GM12878 (cell line): Measurements from ENCODE around the gene SRRM2. TPM values are rescaled to one million over a fixed set of nuclear protein-coding genes. Genes with fewer than 3 reads are reported as not detected.

Experiments
- ATAC-seq: fragments of 200-7000 bp; cut with Tn5 transposase; 3 replicates; pipeline ENCODE4 v1.9.1; 2020; ENCODE audit warnings: mild to moderate bottlenecking, moderate library complexity
- BruUV-seq: library from RNA; stranded (reverse); fragments of 400-500 nt; replicated peaks from 2 replicates; lab custom pipeline; 2021; lab: Mats Ljungman, UMichigan
- CTCF ChIA-PET: fragments of 300-600 bp; sonication (Branson Sonifier 250); formaldehyde crosslinking; extraction: SDS; loops from one replicate; lab custom pipeline; 2021; ENCODE audit warnings: inconsistent platforms; lab: Yijun Ruan, JAX
- POLR2A ChIA-PET: fragments of 350-600 bp; formaldehyde crosslinking; extraction: SDS; loops from one replicate; lab custom pipeline; 2021; ENCODE audit warnings: inconsistent platforms; lab: Charles Lee
- RAD21 ChIA-PET: fragments of 300-600 bp; sonication (Branson Sonifier 250); formaldehyde crosslinking; loops from one replicate; lab custom pipeline; 2023; ENCODE audit warnings: antibody characterized with exemption; ENCODE audit not compliant: unreplicated experiment; lab: Charles Lee
- SMC1A ChIA-PET: fragments of 300-600 bp; sonication (Branson Sonifier 250); formaldehyde crosslinking; loops from one replicate; lab custom pipeline; 2023; ENCODE audit not compliant: unreplicated experiment, uncharacterized antibody; lab: Charles Lee
- DNase-seq: peaks from one replicate; pipeline ENCODE4 v3.0.0-alpha.2; 2011; ENCODE audit warnings: low read depth, low spot score
- FAIRE-seq: peaks from 3 replicates; lab custom pipeline; 2011; peaks lifted over from hg19 to GRCh38; lab: Jason Lieb, UNC
- H2AFZ ChIP-seq: 2 replicates; pipeline ENCODE4 v1.6.0; 2011; ENCODE audit warnings: low read depth, low read length, control low read depth; ENCODE audit not compliant: control insufficient read depth
- H3K27ac ChIP-seq: 2 replicates; pipeline ENCODE4 v1.5.1; 2011; ENCODE audit warnings: control low read depth; ENCODE audit not compliant: control insufficient read depth, insufficient read depth
- H3K27me3 ChIP-seq, 2 experiments: replicated peaks in 1 of 2; 2 replicates each; pipeline versions ENCODE4 v1.6.0 to v1.6.1; 2011; ENCODE audit warnings: low read length in 1 of 2; ENCODE audit not compliant: control insufficient read depth in 2 of 2, insufficient read depth in 2 of 2
- H3K36me3 ChIP-seq, 2 experiments: 2 replicates each; pipeline ENCODE4 v1.5.1; 2011; ENCODE audit warnings: low read length in 1 of 2; ENCODE audit not compliant: control insufficient read depth in 2 of 2, insufficient read depth in 2 of 2
- H3K4me1 ChIP-seq: 2 replicates; pipeline ENCODE4 v1.6.1; 2011; ENCODE audit warnings: mild to moderate bottlenecking, low read length, moderate library complexity, mixed read lengths; ENCODE audit not compliant: control insufficient read depth, insufficient read depth
- H3K4me2 ChIP-seq: 2 replicates; pipeline ENCODE4 v1.6.0; 2011; ENCODE audit warnings: control low read depth; ENCODE audit not compliant: control insufficient read depth, insufficient read depth
- H3K4me3 ChIP-seq: fragments of 200-600 bp; sonication (generic); 2 replicates; pipeline ENCODE4 v1.5.1; 2016
- H3K79me2 ChIP-seq: 2 replicates; pipeline ENCODE4 v1.6.0; 2011; ENCODE audit warnings: low read length; ENCODE audit not compliant: control insufficient read depth, insufficient read depth
- H3K9ac ChIP-seq: 2 replicates; pipeline ENCODE4 v1.8.0; 2011; ENCODE audit warnings: low read length, control low read depth, mixed read lengths; ENCODE audit not compliant: control insufficient read depth, insufficient read depth
- H3K9me3 ChIP-seq: replicated peaks from 3 replicates; pipeline ENCODE4 v1.5.1; 2011; ENCODE audit warnings: mild to moderate bottlenecking, low read length; ENCODE audit not compliant: control insufficient read depth, insufficient read depth
- H4K20me1 ChIP-seq: 2 replicates; pipeline ENCODE4 v1.6.0; 2011; ENCODE audit not compliant: control insufficient read depth, insufficient read depth
- BHLHE40 ChIP-seq, 2 experiments: fragments of 450-650 bp in 1 of 2; IDR thresholded peaks; 2 replicates each; pipeline ENCODE4 v1.6.1; 2011 to 2017; ENCODE audit warnings: low read depth in 2 of 2, borderline replicate concordance in 1 of 2, improper control_type of control experiment in 1 of 2, low read length in 1 of 2, mild to moderate bottlenecking in 1 of 2
- CREB1 ChIP-seq: IDR thresholded peaks from 2 replicates; pipeline ENCODE4 v1.6.1; 2012; ENCODE audit warnings: low read depth, mild to moderate bottlenecking, inconsistent platforms
- EGR1 ChIP-seq, 2 experiments: IDR thresholded peaks; 1 replicate in 1 of 2; 2 replicates in 1 of 2; pipeline ENCODE4 v1.6.1; 2011 to 2012; ENCODE audit warnings: low read depth in 2 of 2, low read length in 2 of 2, borderline replicate concordance in 1 of 2, mild to moderate bottlenecking in 1 of 2, moderate library complexity in 1 of 2
- ESRRA ChIP-seq: IDR thresholded peaks from 2 replicates; pipeline ENCODE4 v1.6.1; 2012; ENCODE audit warnings: mild to moderate bottlenecking, low read length, improper control_type of control experiment
- HCFC1 ChIP-seq: fragments of 150-350 bp; IDR thresholded peaks from 2 replicates; pipeline ENCODE4 v1.6.1; 2014; ENCODE audit warnings: low read length
- MEF2A ChIP-seq: IDR thresholded peaks from 2 replicates; pipeline ENCODE4 v1.6.1; 2011; ENCODE audit warnings: low read depth, mild to moderate bottlenecking, low read length, moderate library complexity; ENCODE audit not compliant: insufficient read depth
- NR2F1 ChIP-seq: fragments of 450-650 bp; conservative IDR thresholded peaks from 2 replicates; pipeline ENCODE4 v1.6.1; 2017; ENCODE audit warnings: mild to moderate bottlenecking
- RAD21 ChIP-seq: IDR thresholded peaks from 2 replicates; pipeline ENCODE4 v1.6.1; 2011; ENCODE audit warnings: mild to moderate bottlenecking, low read depth, low read length, moderate library complexity; ENCODE audit not compliant: insufficient read depth
- RB1 ChIP-seq: fragments of 450-650 bp; formaldehyde crosslinking; IDR thresholded peaks from 2 replicates; pipeline ENCODE4 v1.6.1; 2017; ENCODE audit warnings: mild to moderate bottlenecking, borderline replicate concordance
- SUZ12 ChIP-seq: fragments of 200-600 bp; sonication (generic); IDR thresholded peaks from one replicate; pipeline ENCODE4 v1.6.1; 2018; ENCODE audit warnings: antibody characterized with exemption, mild to moderate bottlenecking; ENCODE audit not compliant: unreplicated experiment
- TAF1 ChIP-seq: IDR thresholded peaks from 2 replicates; pipeline ENCODE4 v1.6.1; 2011; ENCODE audit warnings: mild to moderate bottlenecking, low read depth, low read length, borderline replicate concordance
- TCF12 ChIP-seq: IDR thresholded peaks from 2 replicates; pipeline ENCODE4 v1.6.1; 2011; ENCODE audit warnings: low read depth, mild to moderate bottlenecking, low read length
- WRNIP1 ChIP-seq: IDR thresholded peaks from 2 replicates; pipeline ENCODE4 v1.6.1; 2011; ENCODE audit warnings: low read depth, low read length, improper control_type of control experiment, borderline replicate concordance
- ZNF274 ChIP-seq: IDR thresholded peaks from one replicate; pipeline ENCODE4 v1.8.0; 2011; ENCODE audit not compliant: insufficient read length, insufficient read depth
- WGBS: methylation state at CpG from one replicate; pipeline ENCODE4 v1.1.6; 2016; ENCODE audit warnings: low lambda C conversion rate; ENCODE audit not compliant: insufficient replicate concordance, insufficient coverage; ENCODE audit errors: missing lambda C conversion rate; 5-methylcytosine and 5-hydroxymethylcytosine counted together
- in situ Hi-C: fragments of 300-500 bp; cut with MboI; formaldehyde crosslinking; loops from 9 replicates; pipeline ENCODE4 v1.14.3; 2018; ENCODE audit warnings: mixed read lengths
- intact Hi-C: fragments of 100-400 bp; cut with micrococcal nuclease; formaldehyde crosslinking; loops from one replicate; pipeline ENCODE4 v1.14.2; 2022; ENCODE audit not compliant: unreplicated experiment
- polyA plus RNA-seq, 11 experiments: library from polyadenylated mRNA; depleted of rRNA in 4 of 11; unstranded in 6 of 11; stranded (reverse) in 5 of 11; fragments of >200 nt; fragmentation: Nextera tagmentation in 4 of 11; fragmentation: Illumina TruSeq in 1 of 11; extraction: Ambion mirVana in 4 of 11; extraction: Trizol in 1 of 11; gene quantifications; 1 replicate in 1 of 11; 2 replicates in 10 of 11; pipeline versions ENCODE4 v1.2.1 to v1.2.3, GENCODE V29; 2011 to 2016; ENCODE audit warnings: inconsistent platforms in 2 of 11, missing spikeins in 2 of 11, low read depth in 1 of 11
- total RNA-seq, 4 experiments: library from RNA; depleted of rRNA in 3 of 4; stranded (reverse); fragments of >200 nt in 3 of 4; fragmentation: Illumina TruSeq in 1 of 4; extraction: Trizol in 1 of 4; gene quantifications; 2 replicates each; pipeline versions ENCODE4 v1.2.1 to v1.2.3, GENCODE V29; 2013 to 2021
- TF ChIP-seq, protein P1 (sequence below): IDR thresholded peaks from 2 replicates; pipeline ENCODE4 v1.6.1; 2011; ENCODE audit warnings: borderline replicate concordance, low read depth, mild to moderate bottlenecking, moderate library complexity, mixed read lengths, low read length; ENCODE audit not compliant: insufficient read depth; ENCODE audit errors: extremely low read length
- TF ChIP-seq, protein P2 (sequence below), 3 experiments: IDR thresholded peaks in 2 of 3; conservative IDR thresholded peaks in 1 of 3; 2 replicates each; pipeline ENCODE4 v1.5.1; 2011; ENCODE audit warnings: low read depth in 3 of 3, low read length in 3 of 3, mild to moderate bottlenecking in 3 of 3, control low read depth in 2 of 3, moderate library complexity in 2 of 3, inconsistent platforms in 1 of 3, mixed read lengths in 1 of 3; ENCODE audit not compliant: control insufficient read depth in 2 of 3, insufficient read depth in 1 of 3; ENCODE audit errors: extremely low read depth in 1 of 3
- TF ChIP-seq, protein P3 (sequence below): IDR thresholded peaks from 2 replicates; pipeline ENCODE4 v1.6.1; 2011; ENCODE audit warnings: borderline replicate concordance, low read depth, mild to moderate bottlenecking, moderate library complexity, low read length; ENCODE audit not compliant: insufficient read depth, poor library complexity, severe bottlenecking

The SRRM2 gene
- total and polyA plus RNA-seq, 10 of the 15 experiments (the other 5 are each of a cell fraction or from before 2014, with no cell fraction given), result 30.1 to 502 (median 196) TPM

DNA sequence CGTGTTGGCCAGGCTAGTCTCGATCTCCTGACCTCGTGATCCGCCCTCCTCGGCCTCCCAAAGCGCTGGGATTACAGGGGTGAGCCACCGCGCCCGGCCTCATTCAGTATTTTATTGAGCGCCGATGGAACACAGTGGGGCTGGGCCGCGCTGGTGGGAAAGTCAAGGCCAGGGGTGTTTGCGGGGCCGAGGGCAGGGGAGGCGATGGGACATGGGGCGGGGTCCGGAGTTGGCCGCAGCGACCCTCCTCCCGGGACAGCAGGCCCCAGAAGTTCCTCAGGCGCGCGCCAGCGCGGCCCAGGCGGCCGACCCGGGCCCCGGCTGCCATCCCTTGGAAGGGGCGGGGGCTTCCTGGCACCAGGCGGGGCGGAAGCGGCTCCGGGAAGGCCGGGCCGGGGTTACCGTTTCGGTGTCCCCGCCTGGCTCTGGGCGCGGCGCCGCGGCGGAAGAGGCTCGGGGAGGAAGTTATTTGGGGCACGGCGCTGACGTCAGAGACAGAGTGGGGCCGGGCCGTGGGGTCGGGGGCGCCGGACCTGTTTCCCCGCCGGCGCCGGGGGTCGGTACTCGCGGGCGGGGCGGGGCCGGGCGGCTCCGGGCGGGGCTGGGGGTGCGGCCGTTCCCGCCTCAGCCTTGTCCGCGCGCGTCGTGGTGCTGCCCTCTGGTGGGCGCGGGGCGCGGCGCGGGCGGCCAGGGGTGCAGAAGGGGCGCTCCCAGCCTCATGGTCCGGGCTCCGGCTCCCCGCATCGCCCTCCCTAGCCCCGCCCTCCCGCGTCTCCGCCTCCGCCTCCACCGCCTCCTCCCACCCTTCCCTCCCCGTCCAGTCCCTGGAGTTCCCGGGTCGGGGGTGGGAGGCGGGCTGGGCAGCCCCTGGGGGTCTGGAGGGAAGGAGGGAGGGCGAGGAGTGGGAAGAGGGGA is 31.5 kb upstream of the SRRM2 start:
- Histone ChIP-seq H3K4me3 (peak overlapping the region; percentile 84), H3K9ac (peak overlapping the region; percentile 78), H3K27ac (peak overlapping the region; percentile 39), H3K27me3 (no peaks in the 10 kb centered on the region; a peak in 1 of 4 replicates), H3K36me3 (no peaks in the 10 kb centered on the region), H2AFZ (peak overlapping the region; percentile 87), H3K79me2 (no peaks in the 10 kb centered on the region), H3K4me1 (0 out of 2 replicates have a peak, but pooled peaks cover 6% of the 10 kb centered on the region), H4K20me1 (no peaks in the 10 kb centered on the region), H3K9me3 (no peaks in the 10 kb centered on the region), H3K4me2 (peak overlapping the region; percentile 79)
- under 1% methylated on average over 36 of the region's 99 CpGs for WGBS
- POLR2A ChIA-PET, result no interaction called here
- no TSS peak for BruUV-seq
- intact Hi-C loops, result loop anchor here (2.0 to 10.0 kb wide), 2 partner anchors 38 to 144 kb away; partner anchors contain the start of gene KCTD5
- RAD21 ChIA-PET, result interaction anchor here (1.4 kb wide), 1 partner anchor 33 kb away, joined by 3 read pairs; no protein-coding TSS in a partner anchor
- ATAC-seq (peak; percentile 94), DNase-seq (peak; percentile 36), FAIRE-seq (peak; percentile 72)
- SMC1A ChIA-PET, result interaction anchor here (0.7 kb wide), 1 partner anchor 23 kb away, joined by 3 read pairs; no protein-coding TSS in a partner anchor
- in situ Hi-C loops, result no loop called here
- CTCF ChIA-PET, result interaction anchor here (0.9 kb wide), 1 partner anchor 39 kb away, joined by 3 read pairs; the partner anchor contains the start of gene KCTD5
- TF ChIP-seq RB1 (0 out of 2 replicates have a peak, but pooled peaks have one; percentile 68), NR2F1 (peak; percentile 71), CREB1 (peak; percentile 96), MEF2A (0 out of 2 replicates have a peak, but pooled peaks have one; percentile 34), HCFC1 (peak; percentile 72), ZNF274 (no peak), EGR1 (IDR thresholded peaks at IDR 0.05; ENCODE audit: borderline replicate concordance in 1 of 2, low read depth in 2 of 2, low read length in 2 of 2) (peak; percentile 61 to 68), ESRRA (no peak), TCF12 (0 out of 2 replicates have a peak, but pooled peaks have one; percentile 28), BHLHE40 (IDR thresholded peaks at IDR 0.05; ENCODE audit: borderline replicate concordance in 1 of 2, low read depth in 2 of 2, low read length in 1 of 2) (peak; percentile 15 to 45; a peak in 1 of 4 replicates), SUZ12 (no peak), TAF1 (peak; percentile 65; the same call in 1 of the 2 replicates), RAD21 (peak; percentile 56), WRNIP1 (no peak)
- TF ChIP-seq, protein P1, sequence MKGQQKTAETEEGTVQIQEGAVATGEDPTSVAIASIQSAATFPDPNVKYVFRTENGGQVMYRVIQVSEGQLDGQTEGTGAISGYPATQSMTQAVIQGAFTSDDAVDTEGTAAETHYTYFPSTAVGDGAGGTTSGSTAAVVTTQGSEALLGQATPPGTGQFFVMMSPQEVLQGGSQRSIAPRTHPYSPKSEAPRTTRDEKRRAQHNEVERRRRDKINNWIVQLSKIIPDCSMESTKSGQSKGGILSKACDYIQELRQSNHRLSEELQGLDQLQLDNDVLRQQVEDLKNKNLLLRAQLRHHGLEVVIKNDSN, result no peak
- TF ChIP-seq, protein P2, sequence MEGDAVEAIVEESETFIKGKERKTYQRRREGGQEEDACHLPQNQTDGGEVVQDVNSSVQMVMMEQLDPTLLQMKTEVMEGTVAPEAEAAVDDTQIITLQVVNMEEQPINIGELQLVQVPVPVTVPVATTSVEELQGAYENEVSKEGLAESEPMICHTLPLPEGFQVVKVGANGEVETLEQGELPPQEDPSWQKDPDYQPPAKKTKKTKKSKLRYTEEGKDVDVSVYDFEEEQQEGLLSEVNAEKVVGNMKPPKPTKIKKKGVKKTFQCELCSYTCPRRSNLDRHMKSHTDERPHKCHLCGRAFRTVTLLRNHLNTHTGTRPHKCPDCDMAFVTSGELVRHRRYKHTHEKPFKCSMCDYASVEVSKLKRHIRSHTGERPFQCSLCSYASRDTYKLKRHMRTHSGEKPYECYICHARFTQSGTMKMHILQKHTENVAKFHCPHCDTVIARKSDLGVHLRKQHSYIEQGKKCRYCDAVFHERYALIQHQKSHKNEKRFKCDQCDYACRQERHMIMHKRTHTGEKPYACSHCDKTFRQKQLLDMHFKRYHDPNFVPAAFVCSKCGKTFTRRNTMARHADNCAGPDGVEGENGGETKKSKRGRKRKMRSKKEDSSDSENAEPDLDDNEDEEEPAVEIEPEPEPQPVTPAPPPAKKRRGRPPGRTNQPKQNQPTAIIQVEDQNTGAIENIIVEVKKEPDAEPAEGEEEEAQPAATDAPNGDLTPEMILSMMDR (IDR thresholded peaks at IDR 0.05 in 2 of 3, conservative IDR thresholded peaks at IDR 0.05 in 1 of 3; ENCODE audit: control insufficient read depth in 2 of 3, extremely low read depth in 1 of 3, insufficient read depth in 1 of 3, low read depth in 3 of 3, low read length in 3 of 3), result peak; percentile 28 to 74 (median 58); a peak in 4 of 6 replicates
- TF ChIP-seq, protein P3, sequence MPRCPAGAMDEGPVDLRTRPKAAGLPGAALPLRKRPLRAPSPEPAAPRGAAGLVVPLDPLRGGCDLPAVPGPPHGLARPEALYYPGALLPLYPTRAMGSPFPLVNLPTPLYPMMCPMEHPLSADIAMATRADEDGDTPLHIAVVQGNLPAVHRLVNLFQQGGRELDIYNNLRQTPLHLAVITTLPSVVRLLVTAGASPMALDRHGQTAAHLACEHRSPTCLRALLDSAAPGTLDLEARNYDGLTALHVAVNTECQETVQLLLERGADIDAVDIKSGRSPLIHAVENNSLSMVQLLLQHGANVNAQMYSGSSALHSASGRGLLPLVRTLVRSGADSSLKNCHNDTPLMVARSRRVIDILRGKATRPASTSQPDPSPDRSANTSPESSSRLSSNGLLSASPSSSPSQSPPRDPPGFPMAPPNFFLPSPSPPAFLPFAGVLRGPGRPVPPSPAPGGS, result no peak
